Neural progenitor cell (in vitro differentiated cells): ENCODE measurements around the gene LDLRAD4. TPM values are rescaled to one million over a fixed set of nuclear protein-coding genes. Genes with fewer than 3 reads are reported as not detected.

Experiments
- DNase-seq: peaks from one replicate; pipeline ENCODE4 v3.0.0-alpha.2; 2016; ENCODE audit warnings: low spot score
- H2AFZ ChIP-seq: fragments of 200-600 bp; sonication (generic); replicated peaks from 2 replicates; pipeline ENCODE4 v1.6.1; 2016; ENCODE audit warnings: antibody characterized with exemption
- H3F3A ChIP-seq: fragments of 200-600 bp; sonication (generic); 2 replicates; pipeline ENCODE4 v1.6.1; 2016; ENCODE audit warnings: antibody characterized with exemption, low read depth
- H3K27ac ChIP-seq: fragments of 200-600 bp; sonication (generic); 2 replicates; pipeline ENCODE4 v1.5.1; 2016; ENCODE audit warnings: mild to moderate bottlenecking
- H3K27me3 ChIP-seq: fragments of 200-600 bp; sonication (generic); 2 replicates; pipeline ENCODE4 v1.6.1; 2016; ENCODE audit warnings: mild to moderate bottlenecking, moderate library complexity
- H3K36me3 ChIP-seq: fragments of 200-600 bp; sonication (generic); 2 replicates; pipeline ENCODE4 v1.5.1; 2016
- H3K4me1 ChIP-seq: fragments of 200-600 bp; sonication (generic); 2 replicates; pipeline ENCODE4 v1.6.1; 2016; ENCODE audit warnings: mixed run types
- H3K4me2 ChIP-seq: fragments of 200-600 bp; sonication (generic); 2 replicates; pipeline ENCODE4 v1.6.1; 2016
- H3K4me3 ChIP-seq: fragments of 200-600 bp; sonication (generic); 2 replicates; pipeline ENCODE4 v1.5.1; 2016
- H3K79me2 ChIP-seq: fragments of 200-600 bp; sonication (generic); 2 replicates; pipeline ENCODE4 v1.6.1; 2016; ENCODE audit warnings: low read depth
- H3K9ac ChIP-seq: fragments of 200-600 bp; sonication (generic); 2 replicates; pipeline ENCODE4 v1.6.1; 2016
- H3K9me3 ChIP-seq: fragments of 200-600 bp; sonication (generic); 2 replicates; pipeline ENCODE4 v1.5.1; 2016; ENCODE audit warnings: low read depth
- H4K20me1 ChIP-seq: fragments of 200-600 bp; sonication (generic); 2 replicates; pipeline ENCODE4 v1.6.1; 2016; ENCODE audit warnings: low read depth
- H3K27ac Mint-ChIP-seq: 3 replicates; pipeline ENCODE4 v1.8.0; 2021; ENCODE audit warnings: mixed read lengths
- H3K27me3 Mint-ChIP-seq: 2 replicates; pipeline ENCODE4 v1.8.0; 2022; ENCODE audit warnings: low read depth, mild to moderate bottlenecking, inconsistent platforms, moderate library complexity, mixed read lengths; ENCODE audit not compliant: insufficient read depth
- H3K36me3 Mint-ChIP-seq: 3 replicates; pipeline ENCODE4 v1.8.0; 2021; ENCODE audit warnings: mixed read lengths
- H3K4me1 Mint-ChIP-seq: 3 replicates; pipeline ENCODE4 v1.8.0; 2021; ENCODE audit warnings: mixed read lengths
- H3K4me3 Mint-ChIP-seq: 3 replicates; pipeline ENCODE4 v1.8.0; 2021; ENCODE audit warnings: mild to moderate bottlenecking, moderate library complexity, mixed read lengths
- H3K9me3 Mint-ChIP-seq: 3 replicates; pipeline ENCODE4 v1.8.0; 2020; ENCODE audit warnings: mixed read lengths
- CTCF ChIP-seq: fragments of 200-600 bp; sonication (generic); IDR thresholded peaks from 2 replicates; pipeline ENCODE4 v1.5.1; 2017; ENCODE audit warnings: antibody characterized with exemption, mild to moderate bottlenecking
- EZH2 ChIP-seq: fragments of 200-600 bp; sonication (generic); IDR thresholded peaks from 2 replicates; pipeline ENCODE4 v1.6.1; 2017; ENCODE audit warnings: antibody characterized with exemption, mild to moderate bottlenecking, moderate library complexity
- EZH2phosphoT487 ChIP-seq: fragments of 200-600 bp; sonication (generic); IDR thresholded peaks from 2 replicates; pipeline ENCODE4 v1.6.1; 2017; ENCODE audit warnings: antibody characterized with exemption
- total RNA-seq: library from RNA; depleted of rRNA; stranded (reverse); fragments of >200 nt; gene quantifications from 2 replicates; pipeline ENCODE4 v1.2.3, GENCODE V29; 2015; ENCODE audit warnings: low replicate concordance

The LDLRAD4 gene
- total RNA-seq, 1 donor from 2014 or later, result 0.65 TPM

- Histone ChIP-seq H3K4me2 (no peak overlapping the region), H3K9ac (no peak overlapping the region), H3K4me1 (no peaks in the 10 kb centered on the region), H2AFZ (no peak overlapping the region), H3K27ac (no peak overlapping the region), H3K9me3 (no peaks in the 10 kb centered on the region), H3K79me2 (no peaks in the 10 kb centered on the region), H3K36me3 (no peaks in the 10 kb centered on the region), H3F3A (no peaks in the 10 kb centered on the region), H4K20me1 (no peaks in the 10 kb centered on the region), H3K4me3 (no peak overlapping the region), H3K27me3 (no peaks in the 10 kb centered on the region)
- H3K36me3 Mint-ChIP-seq, result no peaks in the 10 kb centered on the region
- no peak for DNase-seq
- no peaks in the 10 kb centered on the region for H3K9me3 Mint-ChIP-seq
- no peak overlapping the region for H3K4me3 Mint-ChIP-seq
- H3K27ac Mint-ChIP-seq, result peak overlapping the region; percentile 67
- H3K4me1 Mint-ChIP-seq, result peaks cover 75% of the 10 kb centered on the region
- TF ChIP-seq EZH2phosphoT487 (no peak), EZH2 (no peak), CTCF (no peak)
- peaks cover 15% of the 10 kb centered on the region for H3K27me3 Mint-ChIP-seq
These were observed 161.6 kb downstream of the LDLRAD4 start for GRCh38 chr18:13379930-13380690.

- H3K9me3 ChIP-seq, result no peaks in the 10 kb centered on the region
- Mint-ChIP-seq H3K4me3 (no peak overlapping the region), H3K9me3 (no peaks in the 10 kb centered on the region), H3K4me1 (peaks cover 69% of the 10 kb centered on the region), H3K27me3 (peaks cover 15% of the 10 kb centered on the region), H3K27ac (peak overlapping the region; percentile 67), H3K36me3 (no peaks in the 10 kb centered on the region)
- H2AFZ ChIP-seq, result no peak overlapping the region
- TF ChIP-seq CTCF (no peak), EZH2 (no peak), EZH2phosphoT487 (no peak)
- H3K9ac ChIP-seq, result no peak overlapping the region
- no peak overlapping the region for H3K4me3 ChIP-seq
- H3F3A ChIP-seq, result no peaks in the 10 kb centered on the region
- H3K36me3 ChIP-seq, result no peaks in the 10 kb centered on the region
- H3K79me2 ChIP-seq, result no peaks in the 10 kb centered on the region
- no peak overlapping the region for H3K27ac ChIP-seq
- no peaks in the 10 kb centered on the region for H3K27me3 ChIP-seq
- no peak for DNase-seq
- no peaks in the 10 kb centered on the region for H3K4me1 ChIP-seq
- H4K20me1 ChIP-seq, result no peaks in the 10 kb centered on the region
- no peak overlapping the region for H3K4me2 ChIP-seq
These were observed 162.1 kb downstream of the LDLRAD4 start for GRCh38 chr18:13380691-13381070.

GRCh38 chr18:13381331-13381730, 162.8 kb downstream of the LDLRAD4 start:
- H3K4me3 Mint-ChIP-seq, result peak overlapping the region; percentile 37
- no peak overlapping the region for H3K4me3 ChIP-seq
- H3F3A ChIP-seq, result no peaks in the 10 kb centered on the region
- H3K27me3 Mint-ChIP-seq, result peaks cover 15% of the 10 kb centered on the region
- no peaks in the 10 kb centered on the region for H3K9me3 Mint-ChIP-seq
- H3K27ac Mint-ChIP-seq, result peak overlapping the region; percentile 96
- no peaks in the 10 kb centered on the region for H3K36me3 Mint-ChIP-seq
- no peaks in the 10 kb centered on the region for H3K27me3 ChIP-seq
- no peaks in the 10 kb centered on the region for H3K9me3 ChIP-seq
- peaks cover 63% of the 10 kb centered on the region for H3K4me1 Mint-ChIP-seq
- no peak overlapping the region for H3K4me2 ChIP-seq
- no peaks in the 10 kb centered on the region for H3K4me1 ChIP-seq
- H3K36me3 ChIP-seq, result no peaks in the 10 kb centered on the region
- no peaks in the 10 kb centered on the region for H4K20me1 ChIP-seq
- H3K9ac ChIP-seq, result no peak overlapping the region
- H3K27ac ChIP-seq, result no peak overlapping the region
- DNase-seq, result no peak
- H2AFZ ChIP-seq, result no peak overlapping the region
- H3K79me2 ChIP-seq, result no peaks in the 10 kb centered on the region
- TF ChIP-seq EZH2 (no peak), EZH2phosphoT487 (no peak), CTCF (no peak)
